ENCODE data around the gene PRRX2. TPM values are rescaled to one million over a fixed set of nuclear protein-coding genes. Genes with fewer than 3 reads are reported as not detected.

The PRRX2 gene
- total and polyA plus RNA-seq, 2 of the 13 experiments (the other 11 are each of a cell fraction or from before 2014, with no cell fraction given), result 0.05 TPM; not detected in 1

DNA sequence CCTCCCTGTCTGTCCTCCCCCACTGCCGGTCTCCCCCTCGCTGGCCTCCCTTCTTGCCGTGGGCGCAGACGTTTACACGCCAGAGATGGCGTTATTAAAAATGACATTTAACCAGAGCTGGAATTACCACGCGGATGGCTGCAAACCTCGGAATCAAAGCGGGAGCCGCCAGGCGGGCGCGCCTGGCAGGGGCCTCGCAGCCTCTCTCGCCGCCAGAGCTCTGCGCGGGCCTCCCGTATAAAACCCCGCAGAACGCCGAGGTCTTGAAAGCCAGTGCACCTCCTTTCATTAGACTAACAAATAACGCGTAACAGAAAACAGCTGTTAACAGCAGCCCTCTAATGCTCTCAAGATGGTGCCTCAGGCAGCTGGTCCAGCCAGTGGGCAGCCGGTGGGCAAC is 10.2 kb downstream of the PRRX2 start:
- 42% methylated on average over 9 of the region's 27 CpGs for WGBS (ENCODE audit: low lambda C conversion rate)
- TF ChIP-seq SALL2 (CRISPR knock-in tag; IDR thresholded peaks at IDR 0.05) (no peak), NCOA5 (CRISPR knock-in tag; IDR thresholded peaks at IDR 0.05) (no peak), ZNF446 (CRISPR knock-in tag; IDR thresholded peaks at IDR 0.05) (no peak), GATA4 (IDR thresholded peaks at IDR 0.05; ENCODE audit: borderline replicate concordance, low read depth) (no peak), PREB (CRISPR knock-in tag; IDR thresholded peaks at IDR 0.05) (no peak), CREB1 (IDR thresholded peaks at IDR 0.05) (no peak), CREB1 (CRISPR knock-in tag; IDR thresholded peaks at IDR 0.05) (no peak), ZNF839 (CRISPR knock-in tag; IDR thresholded peaks at IDR 0.05; ENCODE audit: borderline replicate concordance) (no peak), DBP (CRISPR knock-in tag; IDR thresholded peaks at IDR 0.05; ENCODE audit: not compliant biosample characterization) (no peak), POLR2G (IDR thresholded peaks at IDR 0.05; ENCODE audit: low read depth, low read length) (no peak)
- TF ChIP-seq, protein P1, sequence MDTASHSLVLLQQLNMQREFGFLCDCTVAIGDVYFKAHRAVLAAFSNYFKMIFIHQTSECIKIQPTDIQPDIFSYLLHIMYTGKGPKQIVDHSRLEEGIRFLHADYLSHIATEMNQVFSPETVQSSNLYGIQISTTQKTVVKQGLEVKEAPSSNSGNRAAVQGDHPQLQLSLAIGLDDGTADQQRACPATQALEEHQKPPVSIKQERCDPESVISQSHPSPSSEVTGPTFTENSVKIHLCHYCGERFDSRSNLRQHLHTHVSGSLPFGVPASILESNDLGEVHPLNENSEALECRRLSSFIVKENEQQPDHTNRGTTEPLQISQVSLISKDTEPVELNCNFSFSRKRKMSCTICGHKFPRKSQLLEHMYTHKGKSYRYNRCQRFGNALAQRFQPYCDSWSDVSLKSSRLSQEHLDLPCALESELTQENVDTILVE (CRISPR knock-in tag; IDR thresholded peaks at IDR 0.05), result no peak
- TF ChIP-seq, protein P2, sequence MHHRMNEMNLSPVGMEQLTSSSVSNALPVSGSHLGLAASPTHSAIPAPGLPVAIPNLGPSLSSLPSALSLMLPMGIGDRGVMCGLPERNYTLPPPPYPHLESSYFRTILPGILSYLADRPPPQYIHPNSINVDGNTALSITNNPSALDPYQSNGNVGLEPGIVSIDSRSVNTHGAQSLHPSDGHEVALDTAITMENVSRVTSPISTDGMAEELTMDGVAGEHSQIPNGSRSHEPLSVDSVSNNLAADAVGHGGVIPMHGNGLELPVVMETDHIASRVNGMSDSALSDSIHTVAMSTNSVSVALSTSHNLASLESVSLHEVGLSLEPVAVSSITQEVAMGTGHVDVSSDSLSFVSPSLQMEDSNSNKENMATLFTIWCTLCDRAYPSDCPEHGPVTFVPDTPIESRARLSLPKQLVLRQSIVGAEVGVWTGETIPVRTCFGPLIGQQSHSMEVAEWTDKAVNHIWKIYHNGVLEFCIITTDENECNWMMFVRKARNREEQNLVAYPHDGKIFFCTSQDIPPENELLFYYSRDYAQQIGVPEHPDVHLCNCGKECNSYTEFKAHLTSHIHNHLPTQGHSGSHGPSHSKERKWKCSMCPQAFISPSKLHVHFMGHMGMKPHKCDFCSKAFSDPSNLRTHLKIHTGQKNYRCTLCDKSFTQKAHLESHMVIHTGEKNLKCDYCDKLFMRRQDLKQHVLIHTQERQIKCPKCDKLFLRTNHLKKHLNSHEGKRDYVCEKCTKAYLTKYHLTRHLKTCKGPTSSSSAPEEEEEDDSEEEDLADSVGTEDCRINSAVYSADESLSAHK (CRISPR knock-in tag; IDR thresholded peaks at IDR 0.05; ENCODE audit: borderline replicate concordance), result no peak
- intact Hi-C loops (cut with micrococcal nuclease; ENCODE audit: unreplicated experiment) (no loop called here), in situ Hi-C loops (cut with HindIII; ENCODE audit: extremely low pct_ligation_motif_present, low pct_unique_long_range_greater_than_20kb) (no loop called here)
- ChIA-PET POLR2A (no interaction called here), CTCF (ENCODE audit: low intra/inter-chr PET ratio, low total read pairs) (no interaction called here)
- ATAC-seq (no peak), DNase-seq (ENCODE audit: low spot score) (no peak), FAIRE-seq (no peak)
- no peak overlapping the region for H3K9ac ChIP-seq (ENCODE audit: insufficient read depth, low read depth, low read length)
- H3K27me3 ChIP-seq (ENCODE audit: control insufficient read depth in 1 of 2, insufficient read depth in 2 of 2, low read length in 2 of 2), result peaks cover 12 to 83% of the 10 kb centered on the region in 2 experiments
- no TSS peak for BruUV-seq (replicated peaks)
- H3K79me2 ChIP-seq (ENCODE audit: insufficient read depth, low read length), result no peaks in the 10 kb centered on the region
- no peak overlapping the region for H3K4me3 ChIP-seq (replicated peaks in 1 of 3; ENCODE audit: insufficient read depth in 1 of 3, low read depth in 2 of 3, low read length in 3 of 3)
- H3K36me3 ChIP-seq (replicated peaks in 1 of 2; ENCODE audit: control insufficient read depth in 1 of 2, insufficient read depth in 2 of 2, low read length in 2 of 2), result no peaks in the 10 kb centered on the region
- H4K20me1 ChIP-seq (ENCODE audit: insufficient read depth, low read length), result no peaks in the 10 kb centered on the region
- H3K27ac ChIP-seq (ENCODE audit: extremely low read length, insufficient read depth, low read length), result no peak overlapping the region
- no peaks in the 10 kb centered on the region for H3K4me1 ChIP-seq (ENCODE audit: insufficient read depth, low read length)
- no peak overlapping the region for H2AFZ ChIP-seq (ENCODE audit: low read length)
- no peak overlapping the region for H3K4me2 ChIP-seq (ENCODE audit: low read depth, low read length)
- no peaks in the 10 kb centered on the region for H3K9me3 ChIP-seq (ENCODE audit: low read length)

All from HepG2 (cell line).